Vagina (tissue), 2 donors: ENCODE measurements around the gene EEF1A2.

Experiments
- CTCF ChIP-seq, 3 experiments: fragments of 450-650 bp in 2 of 3; fragments of 200-600 bp in 1 of 3; sonication (generic) in 1 of 3; IDR thresholded peaks; one replicate each; pipeline ENCODE4 v1.5.1; 2017 to 2019; ENCODE audit warnings: antibody characterized with exemption in 3 of 3, mild to moderate bottlenecking in 2 of 3, moderate library complexity in 2 of 3
- POLR2AphosphoS5 ChIP-seq, 2 donors: sonication (generic); formaldehyde crosslinking; IDR thresholded peaks; one replicate each; pipeline ENCODE4 v1.9.0; 2017; ENCODE audit warnings: antibody characterized with exemption in 2 of 2, mild to moderate bottlenecking in 2 of 2, low read depth in 1 of 2; ENCODE audit not compliant: insufficient read depth in 1 of 2

- no peak for TF ChIP-seq CTCF (IDR thresholded peaks at IDR 0.05)
- no peak for TF ChIP-seq POLR2AphosphoS5 (IDR thresholded peaks at IDR 0.05; ENCODE audit: insufficient read depth in 1 of 2, low read depth in 1 of 2)
Observed at GRCh38 chr20:63492982-63493381, 5.9 kb downstream of the EEF1A2 start.
